ENCODE data around the gene RPL22.

RPL22 gene

GRCh38 chr1:6200188-6200809, 904 bp upstream of the RPL22 start:
- no peak for DNase-seq (ENCODE audit: low read depth)

- DNase-seq (ENCODE audit: low read depth), result no peak
These were observed 623 bp downstream of the RPL22 start for GRCh38 chr1:6198646-6199297.

- no peak for DNase-seq (ENCODE audit: low read depth)
These were observed 1.5 kb downstream of the RPL22 start for GRCh38 chr1:6197746-6198427.

- DNase-seq (ENCODE audit: low read depth), result no peak
These were observed 7.4 kb downstream of the RPL22 start for GRCh38 chr1:6191968-6192367.

GRCh38 chr1:6188466-6188865, 10.9 kb downstream of the RPL22 start:
- no peak for DNase-seq (ENCODE audit: low read depth)

- no peak for DNase-seq (ENCODE audit: low read depth)
These were observed 13.6 kb downstream of the RPL22 start for GRCh38 chr1:6185635-6186382.

- no peak for DNase-seq (ENCODE audit: low read depth)
These were observed 14.2 kb downstream of the RPL22 start for GRCh38 chr1:6185151-6185550.

- DNase-seq (ENCODE audit: low read depth), result no peak
These were observed 15.2 kb downstream of the RPL22 start for GRCh38 chr1:6184083-6184783.

GRCh38 chr1:6183520-6183989, 15.8 kb downstream of the RPL22 start:
- DNase-seq (ENCODE audit: low read depth), result no peak

GRCh38 chr1:6181347-6181770, 18.0 kb downstream of the RPL22 start:
- DNase-seq (ENCODE audit: low read depth), result no peak

- no peak for DNase-seq (ENCODE audit: low read depth)
These were observed 18.6 kb downstream of the RPL22 start for GRCh38 chr1:6180707-6181311.

GRCh38 chr1:6180268-6180706, 19.1 kb downstream of the RPL22 start, which contains the start of gene CHD5:
CHD5 (minus strand) TSS chr1:6180321; CDS start chr1:6180023, 298 bp downstream.
- DNase-seq (ENCODE audit: low read depth), result no peak

GRCh38 chr1:6179564-6180175, 19.7 kb downstream of the RPL22 start:
- no peak for DNase-seq (ENCODE audit: low read depth)

GRCh38 chr1:6178751-6179563, 20.4 kb downstream of the RPL22 start:
- no peak for DNase-seq (ENCODE audit: low read depth)

GRCh38 chr1:6177681-6178380, 21.6 kb downstream of the RPL22 start:
- DNase-seq (ENCODE audit: low read depth), result no peak

- no peak for DNase-seq (ENCODE audit: low read depth)
These were observed 22.6 kb downstream of the RPL22 start for GRCh38 chr1:6176779-6177178.

- no peak for DNase-seq (ENCODE audit: low read depth)
These were observed 24.0 kb downstream of the RPL22 start for GRCh38 chr1:6175411-6175828.

GRCh38 chr1:6174621-6175410, 24.6 kb downstream of the RPL22 start:
- no peak for DNase-seq (ENCODE audit: low read depth)

All from activated T-helper 9 cell treated with anti-CD3 and anti-CD28 coated beads, Interleukin-2, amount 50 U/mL, for 16 hours (primary cell).